Measurements from ENCODE around the gene PRKG1.

The PRKG1 gene

GRCh38 chr10:52261362-52261761, 1187.1 kb downstream of the PRKG1 start:
- peak overlapping the region; percentile 19 for H3K27ac ChIP-seq
- TF ChIP-seq CTCF (IDR thresholded peaks at IDR 0.05): no peak

- TF ChIP-seq CTCF (IDR thresholded peaks at IDR 0.05) (no peak), ZFX (IDR thresholded peaks at IDR 0.05; ENCODE audit: borderline replicate concordance) (no peak)
- peak overlapping the region; percentile 28; the same call in 1 of the 2 replicates for H3K27ac ChIP-seq
These were observed 1191.0 kb downstream of the PRKG1 start for GRCh38 chr10:52265131-52265926.

- no peak overlapping the region for H3K27ac ChIP-seq
- TF ChIP-seq CTCF (IDR thresholded peaks at IDR 0.05) (no peak), ZFX (IDR thresholded peaks at IDR 0.05; ENCODE audit: borderline replicate concordance) (no peak)
These were observed 1192.6 kb downstream of the PRKG1 start for GRCh38 chr10:52266858-52267257.

- peak overlapping the region; percentile 43 for H3K27ac ChIP-seq
- TF ChIP-seq CTCF (IDR thresholded peaks at IDR 0.05) (no peak), ZFX (IDR thresholded peaks at IDR 0.05; ENCODE audit: borderline replicate concordance) (no peak)
These were observed 1194.5 kb downstream of the PRKG1 start for GRCh38 chr10:52268790-52269189.

DNA sequence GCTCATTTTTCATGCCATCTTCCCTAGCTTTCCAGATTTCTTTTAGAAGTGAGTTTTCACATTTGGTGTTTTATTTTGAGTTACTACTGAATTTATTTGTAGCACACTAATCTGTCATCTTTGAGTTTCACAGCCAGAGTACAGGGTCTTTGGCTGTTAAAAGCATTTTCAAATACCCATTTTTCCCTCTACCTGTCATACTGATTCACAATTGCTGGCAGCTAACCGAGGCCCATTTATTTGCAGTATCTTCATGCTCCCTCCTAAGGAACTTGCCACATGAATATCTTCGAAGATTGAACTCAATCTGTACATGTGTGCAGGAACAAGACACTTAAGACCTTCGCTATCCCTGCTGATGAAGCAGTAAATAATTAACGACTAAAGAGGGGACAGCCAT, 1194.9 kb downstream of the PRKG1 start:
- TF ChIP-seq CTCF (IDR thresholded peaks at IDR 0.05) (no peak), ZFX (IDR thresholded peaks at IDR 0.05; ENCODE audit: borderline replicate concordance) (no peak)
- H3K27ac ChIP-seq: peak overlapping the region; percentile 43

DNA sequence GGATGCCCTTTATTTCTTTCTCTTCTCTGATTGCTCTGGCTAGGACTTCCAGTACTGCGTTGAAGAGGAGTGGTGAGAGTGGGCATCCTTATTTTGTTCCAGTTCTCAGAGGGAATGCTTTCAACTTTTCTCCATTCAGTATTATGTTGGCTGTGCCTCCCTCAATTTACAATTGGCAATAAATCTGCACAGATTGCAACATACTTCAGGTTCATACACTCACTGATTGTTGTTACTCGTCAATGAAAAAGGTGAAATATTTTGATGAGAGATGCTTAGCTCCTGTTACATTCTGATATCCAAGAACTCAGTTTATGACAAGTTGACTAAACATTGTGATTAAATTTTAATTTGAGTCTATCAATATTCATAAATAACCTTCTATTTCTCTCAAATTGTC, 1201.9 kb downstream of the PRKG1 start:
- peak overlapping the region; percentile 21; the same call in 1 of the 2 replicates for H3K27ac ChIP-seq
- TF ChIP-seq CTCF (IDR thresholded peaks at IDR 0.05): no peak
- TF ChIP-seq ZFX (IDR thresholded peaks at IDR 0.05; ENCODE audit: borderline replicate concordance): no peak

GRCh38 chr10:52276986-52277385, 1202.7 kb downstream of the PRKG1 start:
- H3K27ac ChIP-seq: no peak overlapping the region
- no peak for TF ChIP-seq CTCF (IDR thresholded peaks at IDR 0.05)
- TF ChIP-seq ZFX (IDR thresholded peaks at IDR 0.05; ENCODE audit: borderline replicate concordance): no peak
